SK-N-SH (cell line): ENCODE data around the gene AUH. TPM values are rescaled to one million over a fixed set of nuclear protein-coding genes. Genes with fewer than 3 reads are reported as not detected.

Experiments used
- CTCF ChIA-PET: fragments of 300-600, 350-600 bp; formaldehyde crosslinking; extraction: SDS; loops from one replicate; lab custom pipeline; 2021; lab: Yijun Ruan, JAX
- POLR2A ChIA-PET: fragments of 350-600 bp; sonication (Branson Sonifier 250); formaldehyde crosslinking; extraction: SDS; loops from one replicate; lab custom pipeline; 2020; ENCODE audit warnings: antibody characterized with exemption, inconsistent platforms; lab: Yijun Ruan, JAX
- DNase-seq: peaks from one replicate; pipeline ENCODE4 v3.0.0; 2012
- H2AFZ ChIP-seq: fragments of 200-600 bp; sonication (generic); 2 replicates; pipeline ENCODE4 v1.8.1; 2016; ENCODE audit warnings: antibody characterized with exemption, mild to moderate bottlenecking, low read depth
- H3F3A ChIP-seq: fragments of 200-600 bp; sonication (generic); replicated peaks from 2 replicates; pipeline ENCODE3; 2016; ENCODE audit warnings: antibody characterized with exemption, mild to moderate bottlenecking; ENCODE audit not compliant: insufficient read depth
- H3K27ac ChIP-seq, 2 experiments: fragments of 200-500 bp in 1 of 2; fragments of 200-600 bp in 1 of 2; sonication (Bioruptor generic) in 1 of 2; sonication (generic), shearing (Covaris generic) in 1 of 2; 2 replicates each; pipeline versions ENCODE4 v1.5.1 to v1.6.1; 2014 to 2016; ENCODE audit warnings: low read depth in 2 of 2, inconsistent platforms in 1 of 2, low read length in 1 of 2, mild to moderate bottlenecking in 1 of 2, mixed read lengths in 1 of 2
- H3K27me3 ChIP-seq: fragments of 200-600 bp; sonication (generic), shearing (Covaris generic); 2 replicates; pipeline ENCODE4 v1.6.1; 2016; ENCODE audit warnings: mixed run types; ENCODE audit not compliant: insufficient read depth
- H3K36me3 ChIP-seq, 2 experiments: fragments of 200-500 bp in 1 of 2; fragments of 200-600 bp in 1 of 2; sonication (Bioruptor generic) in 1 of 2; sonication (generic) in 1 of 2; replicated peaks in 1 of 2; 2 replicates each; pipeline versions ENCODE3 to v1.5.1; 2014 to 2016; ENCODE audit warnings: low read length in 1 of 2, mild to moderate bottlenecking in 1 of 2; ENCODE audit not compliant: insufficient read depth in 2 of 2, control insufficient read depth in 1 of 2
- H3K4me1 ChIP-seq, 2 experiments: fragments of 200-500 bp in 1 of 2; fragments of 200-600 bp in 1 of 2; sonication (Bioruptor generic) in 1 of 2; sonication (generic), shearing (Covaris generic) in 1 of 2; 2 replicates each; pipeline versions ENCODE4 v1.5.1 to v1.6.1; 2014 to 2016; ENCODE audit warnings: low read depth in 1 of 2, low read length in 1 of 2, mixed run types in 1 of 2; ENCODE audit not compliant: insufficient read depth in 2 of 2, control insufficient read depth in 1 of 2
- H3K4me2 ChIP-seq: fragments of 200-600 bp; sonication (generic), shearing (Covaris generic); 2 replicates; pipeline ENCODE4 v1.6.1; 2017; ENCODE audit warnings: mixed run types
- H3K4me3 ChIP-seq, 2 experiments: fragments of 200-500 bp in 1 of 2; fragments of 200-600 bp in 1 of 2; sonication (Bioruptor generic) in 1 of 2; sonication (generic), shearing (Covaris generic) in 1 of 2; 2 replicates each; pipeline versions ENCODE4 v1.5.1 to v1.8.1; 2014 to 2016; ENCODE audit warnings: low read depth in 2 of 2, inconsistent platforms in 1 of 2, low read length in 1 of 2, mild to moderate bottlenecking in 1 of 2, mixed read lengths in 1 of 2, moderate library complexity in 1 of 2
- H3K79me2 ChIP-seq: fragments of 200-600 bp; sonication (generic); 2 replicates; pipeline ENCODE4 v1.8.1; 2017; ENCODE audit warnings: mild to moderate bottlenecking; ENCODE audit not compliant: insufficient read depth
- H3K9ac ChIP-seq: fragments of 200-600 bp; sonication (generic); 2 replicates; pipeline ENCODE4 v1.6.1; 2017; ENCODE audit warnings: mixed run types
- H3K9me2 ChIP-seq: fragments of 200-600 bp; sonication (generic); 2 replicates; pipeline ENCODE4 v1.6.1; 2017; ENCODE audit warnings: mixed run types
- H3K9me3 ChIP-seq: fragments of 200-600 bp; sonication (generic); 2 replicates; pipeline ENCODE4 v1.6.1; 2017; ENCODE audit warnings: mixed run types, mild to moderate bottlenecking, moderate library complexity
- H4K20me1 ChIP-seq: fragments of 200-600 bp; sonication (generic); 2 replicates; pipeline ENCODE4 v1.6.1; 2017; ENCODE audit warnings: mild to moderate bottlenecking, mixed run types; ENCODE audit not compliant: insufficient read depth
- ELF1 ChIP-seq: IDR thresholded peaks from 2 replicates; pipeline ENCODE4 v1.4.0; 2012
- FOXJ3 ChIP-seq: sonication (generic); formaldehyde crosslinking; IDR thresholded peaks from 2 replicates; pipeline ENCODE4 v1.5.1; 2020; ENCODE audit warnings: mild to moderate bottlenecking, missing genetic modification reagents
- FOXM1 ChIP-seq: IDR thresholded peaks from 2 replicates; pipeline ENCODE4 v1.4.0; 2012; ENCODE audit warnings: low read depth, mild to moderate bottlenecking
- IRF3 ChIP-seq: fragments of 150-350 bp; IDR thresholded peaks from 2 replicates; pipeline ENCODE4 v1.6.1; 2016; ENCODE audit warnings: mild to moderate bottlenecking, low read depth, low read length
- JUND ChIP-seq: IDR thresholded peaks from 2 replicates; pipeline ENCODE4 v1.4.0; 2012
- MEF2A ChIP-seq: IDR thresholded peaks from 2 replicates; pipeline ENCODE4 v1.4.0; 2012; ENCODE audit warnings: low read depth, borderline replicate concordance
- MXI1 ChIP-seq: IDR thresholded peaks from 2 replicates; pipeline ENCODE4 v1.6.1; 2012; ENCODE audit warnings: mild to moderate bottlenecking, low read depth, low read length, improper control_type of control experiment
- NFIC ChIP-seq: IDR thresholded peaks from 2 replicates; pipeline ENCODE4 v1.4.0; 2012; ENCODE audit warnings: borderline replicate concordance
- RAD21 ChIP-seq: IDR thresholded peaks from 2 replicates; pipeline ENCODE4 v1.6.1; 2012; ENCODE audit warnings: mild to moderate bottlenecking, low read length
- RCOR1 ChIP-seq: fragments of 150-350 bp; IDR thresholded peaks from 2 replicates; pipeline ENCODE4 v1.6.1; 2017; ENCODE audit warnings: antibody characterized with exemption, low read length
- SIN3A ChIP-seq: IDR thresholded peaks from 2 replicates; pipeline ENCODE4 v1.6.1; 2012; ENCODE audit warnings: low read depth, mild to moderate bottlenecking, low read length, moderate library complexity, borderline replicate concordance
- SMC3 ChIP-seq: IDR thresholded peaks from 2 replicates; pipeline ENCODE4 v1.6.1; 2012; ENCODE audit warnings: low read depth, low read length, improper control_type of control experiment
- TEAD4 ChIP-seq: IDR thresholded peaks from 2 replicates; pipeline ENCODE4 v1.4.0; 2012; ENCODE audit warnings: mild to moderate bottlenecking, borderline replicate concordance; ENCODE audit not compliant: insufficient read depth
- ZBTB33 ChIP-seq: IDR thresholded peaks from 2 replicates; pipeline ENCODE4 v1.4.0; 2012; ENCODE audit warnings: low read depth, borderline replicate concordance
- WGBS: methylation state at CpG from one replicate; pipeline ENCODE4 v1.1.6; 2017; ENCODE audit warnings: low lambda C conversion rate; 5-methylcytosine and 5-hydroxymethylcytosine counted together
- polyA plus RNA-seq, 3 experiments: library from polyadenylated mRNA; depleted of rRNA; stranded (reverse); fragments of >200 nt; gene quantifications; 2 replicates each; pipeline ENCODE4 v1.2.3, GENCODE V29; 2012
- TF ChIP-seq, protein P1 (sequence below): IDR thresholded peaks from 2 replicates; pipeline ENCODE4 v1.6.1; 2012; ENCODE audit warnings: mild to moderate bottlenecking, low read depth, low read length, moderate library complexity
- TF ChIP-seq, protein P2 (sequence below): IDR thresholded peaks from 2 replicates; pipeline ENCODE4 v1.4.0; 2012; ENCODE audit warnings: low read depth

AUH gene
- polyA plus RNA-seq, 1 of the 3 experiments (the other 2 are of a cell fraction) = 7.6 TPM

GRCh38 chr9:91177081-91177480 lies 184.6 kb downstream of the AUH start (continued):
- TF ChIP-seq, protein P1, sequence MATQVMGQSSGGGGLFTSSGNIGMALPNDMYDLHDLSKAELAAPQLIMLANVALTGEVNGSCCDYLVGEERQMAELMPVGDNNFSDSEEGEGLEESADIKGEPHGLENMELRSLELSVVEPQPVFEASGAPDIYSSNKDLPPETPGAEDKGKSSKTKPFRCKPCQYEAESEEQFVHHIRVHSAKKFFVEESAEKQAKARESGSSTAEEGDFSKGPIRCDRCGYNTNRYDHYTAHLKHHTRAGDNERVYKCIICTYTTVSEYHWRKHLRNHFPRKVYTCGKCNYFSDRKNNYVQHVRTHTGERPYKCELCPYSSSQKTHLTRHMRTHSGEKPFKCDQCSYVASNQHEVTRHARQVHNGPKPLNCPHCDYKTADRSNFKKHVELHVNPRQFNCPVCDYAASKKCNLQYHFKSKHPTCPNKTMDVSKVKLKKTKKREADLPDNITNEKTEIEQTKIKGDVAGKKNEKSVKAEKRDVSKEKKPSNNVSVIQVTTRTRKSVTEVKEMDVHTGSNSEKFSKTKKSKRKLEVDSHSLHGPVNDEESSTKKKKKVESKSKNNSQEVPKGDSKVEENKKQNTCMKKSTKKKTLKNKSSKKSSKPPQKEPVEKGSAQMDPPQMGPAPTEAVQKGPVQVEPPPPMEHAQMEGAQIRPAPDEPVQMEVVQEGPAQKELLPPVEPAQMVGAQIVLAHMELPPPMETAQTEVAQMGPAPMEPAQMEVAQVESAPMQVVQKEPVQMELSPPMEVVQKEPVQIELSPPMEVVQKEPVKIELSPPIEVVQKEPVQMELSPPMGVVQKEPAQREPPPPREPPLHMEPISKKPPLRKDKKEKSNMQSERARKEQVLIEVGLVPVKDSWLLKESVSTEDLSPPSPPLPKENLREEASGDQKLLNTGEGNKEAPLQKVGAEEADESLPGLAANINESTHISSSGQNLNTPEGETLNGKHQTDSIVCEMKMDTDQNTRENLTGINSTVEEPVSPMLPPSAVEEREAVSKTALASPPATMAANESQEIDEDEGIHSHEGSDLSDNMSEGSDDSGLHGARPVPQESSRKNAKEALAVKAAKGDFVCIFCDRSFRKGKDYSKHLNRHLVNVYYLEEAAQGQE = no peak
- TF ChIP-seq FOXM1 = no peak
- TF ChIP-seq, protein P2, sequence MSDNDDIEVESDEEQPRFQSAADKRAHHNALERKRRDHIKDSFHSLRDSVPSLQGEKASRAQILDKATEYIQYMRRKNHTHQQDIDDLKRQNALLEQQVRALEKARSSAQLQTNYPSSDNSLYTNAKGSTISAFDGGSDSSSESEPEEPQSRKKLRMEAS = no peak
- TF ChIP-seq RCOR1 = no peak
- TF ChIP-seq SIN3A = no peak
- TF ChIP-seq NFIC = no peak
- no peak for TF ChIP-seq TEAD4

- no peaks in the 10 kb centered on the region for H4K20me1 ChIP-seq
- H2AFZ ChIP-seq = no peak overlapping the region
- H3K36me3 ChIP-seq = no peaks in the 10 kb centered on the region
- no peak overlapping the region for H3K9ac ChIP-seq
- no peak overlapping the region for H3K27ac ChIP-seq
- POLR2A ChIA-PET = no interaction called here
- 96% methylated on average over 7 of the region's 7 CpGs for WGBS
- no peak for TF ChIP-seq MEF2A
- no peak overlapping the region for H3K4me3 ChIP-seq
- H3K79me2 ChIP-seq = no peaks in the 10 kb centered on the region
- H3K9me3 ChIP-seq = peaks cover 7% of the 10 kb centered on the region; the same call in 1 of the 2 replicates
- H3F3A ChIP-seq = no peaks in the 10 kb centered on the region
- no peaks in the 10 kb centered on the region; the same call in 1 of the 2 replicates for H3K9me2 ChIP-seq
- no peak for DNase-seq
- CTCF ChIA-PET = no interaction called here
- no peaks in the 10 kb centered on the region for H3K27me3 ChIP-seq
- no peaks in the 10 kb centered on the region for H3K4me1 ChIP-seq
- H3K4me2 ChIP-seq = no peak overlapping the region
These were observed 185.3 kb downstream of the AUH start for GRCh38 chr9:91176426-91176825.

DNA sequence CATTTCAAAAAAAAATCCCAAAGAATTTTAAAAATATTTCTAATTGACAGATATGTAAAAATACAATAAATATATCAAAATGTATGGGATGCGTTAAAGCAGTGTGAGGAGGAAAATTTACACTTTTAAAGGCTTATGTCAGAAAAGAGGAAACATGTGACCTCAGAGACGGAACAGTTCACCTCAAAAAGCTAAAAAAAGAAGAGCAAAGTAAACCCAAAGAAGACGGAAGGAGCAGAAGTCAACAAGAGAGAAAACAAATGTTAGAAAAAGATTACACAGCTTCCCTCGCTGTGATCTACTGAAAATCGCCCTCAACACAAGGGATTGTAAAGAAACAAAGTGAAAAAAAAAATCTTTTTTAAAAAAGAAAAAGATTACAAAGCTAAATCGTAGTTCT lies 186.9 kb downstream of the AUH start:
- H3F3A ChIP-seq = no peaks in the 10 kb centered on the region
- no peak overlapping the region for H3K4me3 ChIP-seq
- H3K9me3 ChIP-seq = peaks cover 20% of the 10 kb centered on the region; the same call in 1 of the 2 replicates
- H3K79me2 ChIP-seq = no peaks in the 10 kb centered on the region
- POLR2A ChIA-PET = interaction anchor here (0.6 kb wide), 1 partner anchor 1425 kb away, joined by 3 read pairs; no protein-coding TSS in a partner anchor
- H3K4me2 ChIP-seq = no peak overlapping the region
- H3K4me1 ChIP-seq = no peaks in the 10 kb centered on the region
- no peaks in the 10 kb centered on the region for H4K20me1 ChIP-seq
- no peaks in the 10 kb centered on the region for H3K27me3 ChIP-seq
- H3K9ac ChIP-seq = no peak overlapping the region
- H3K9me2 ChIP-seq = no peaks in the 10 kb centered on the region; the same call in 1 of the 2 replicates
- no peak for DNase-seq
- CTCF ChIA-PET = no interaction called here
- WGBS = 83% methylated on average over 6 of the region's 6 CpGs
- no peak overlapping the region for H2AFZ ChIP-seq
- no peak overlapping the region for H3K27ac ChIP-seq
- H3K36me3 ChIP-seq = peaks cover 0 to 3% of the 10 kb centered on the region in 2 experiments
- TF ChIP-seq MXI1 = no peak
- TF ChIP-seq RAD21 = no peak
- TF ChIP-seq ZBTB33 = no peak
- TF ChIP-seq, protein P1 = no peak
- no peak for TF ChIP-seq FOXM1
- TF ChIP-seq ELF1 = no peak
- TF ChIP-seq SMC3 = no peak
- TF ChIP-seq FOXJ3 (CRISPR knock-in tag) = no peak
- no peak for TF ChIP-seq MEF2A
- no peak for TF ChIP-seq JUND
- TF ChIP-seq IRF3 = no peak
